Activated CD8-positive, alpha-beta T cell treated with anti-CD3 and anti-CD28 coated beads for 36 hours (primary cell): ENCODE results near the gene ZC3H12C. TPM values are rescaled to one million over a fixed set of nuclear protein-coding genes. Genes with fewer than 3 reads are reported as not detected.
A peak's percentile ranks its signal among the peaks of the same experiment; 100 is the strongest.
"Not testable (repeated sequence)": the region's sequence is repeated elsewhere in the genome, so short reads cannot be mapped to it uniquely, and the experiment has no call there.

Experiments
- ATAC-seq: fragments of 200-7000 bp; cut with Tn5 transposase; one replicate; pipeline ENCODE4 v1.10.0; 2021; ENCODE audit warnings: mild to moderate bottlenecking, moderate library complexity
- CTCF ChIA-PET: fragments of 350-600 bp; sonication (Branson Sonifier 250); formaldehyde crosslinking; loops from one replicate; lab custom pipeline; 2021; ENCODE audit warnings: antibody characterized with exemption; lab: Charles Lee
- POLR2A ChIA-PET: fragments of 350-600 bp; sonication (Branson Sonifier 250); formaldehyde crosslinking; loops from one replicate; lab custom pipeline; 2021; ENCODE audit warnings: antibody characterized with exemption; lab: Charles Lee
- DNase-seq: peaks from one replicate; pipeline ENCODE4 v3.0.0-alpha.2; 2020
- H3K27ac Mint-ChIP-seq: one replicate; pipeline ENCODE4 v1.8.0; 2021; ENCODE audit warnings: mild to moderate bottlenecking, mixed read lengths
- H3K27me3 Mint-ChIP-seq: one replicate; pipeline ENCODE4 v1.8.0; 2021; ENCODE audit warnings: mixed read lengths
- H3K36me3 Mint-ChIP-seq: one replicate; pipeline ENCODE4 v1.8.0; 2021; ENCODE audit warnings: low read depth, mixed read lengths
- H3K4me1 Mint-ChIP-seq: one replicate; pipeline ENCODE4 v1.8.0; 2021; ENCODE audit warnings: low read depth, mixed read lengths
- H3K4me3 Mint-ChIP-seq: one replicate; pipeline ENCODE4 v1.8.0; 2021; ENCODE audit warnings: mild to moderate bottlenecking, moderate library complexity, mixed read lengths
- H3K9me3 Mint-ChIP-seq: one replicate; pipeline ENCODE4 v1.8.0; 2021; ENCODE audit warnings: mixed read lengths
- CTCF ChIP-seq: fragments of 200-600 bp; IDR thresholded peaks from one replicate; pipeline ENCODE4 v1.8.0; 2022; ENCODE audit warnings: antibody characterized with exemption, mild to moderate bottlenecking
- intact Hi-C: fragments of 100-400 bp; cut with micrococcal nuclease; formaldehyde crosslinking; loops from one replicate; pipeline ENCODE4 v1.10.0; 2022
- total RNA-seq, 2 experiments: library from RNA; stranded (reverse); gene quantifications; one replicate each; pipeline ENCODE4 v1.2.3, GENCODE V29; 2021

ZC3H12C gene
- total RNA-seq, 2 experiments from 2014 or later = 0.40 to 0.45 TPM

DNA sequence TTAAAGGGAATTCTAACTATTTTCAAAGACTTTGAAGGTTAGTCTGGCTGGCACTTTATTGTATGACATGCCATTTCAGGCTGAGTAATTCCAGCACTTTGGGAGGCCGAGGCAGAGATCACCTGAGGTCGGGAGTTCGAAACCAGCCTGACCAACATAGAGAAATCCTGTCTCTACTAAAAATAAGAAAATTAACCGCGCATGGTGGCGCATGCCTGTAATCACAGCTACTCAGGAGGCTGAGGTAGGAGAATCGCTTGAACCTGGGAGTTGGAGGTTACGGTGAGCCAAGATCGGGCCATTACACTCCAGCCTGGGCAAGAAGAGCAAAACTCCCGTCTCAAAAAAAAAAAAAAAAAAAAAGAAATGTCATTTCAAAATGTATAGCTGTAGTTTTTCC lies 107.6 kb downstream of the ZC3H12C start:
- intact Hi-C loops = loop anchor here (1.0 to 2.0 kb wide), 3 partner anchors 166 to 234 kb away; no protein-coding TSS in a partner anchor
- Mint-ChIP-seq H3K4me3 (no peak overlapping the region), H3K36me3 (no peaks in the 10 kb centered on the region), H3K27me3 (no peaks in the 10 kb centered on the region), H3K9me3 (no peaks in the 10 kb centered on the region), H3K4me1 (no peaks in the 10 kb centered on the region), H3K27ac (no peak overlapping the region)
- POLR2A ChIA-PET = interaction anchor here (0.6 kb wide), 2 partner anchors 110 to 167 kb away, joined by 3 read pairs; no protein-coding TSS in a partner anchor
- CTCF ChIA-PET = interaction anchor here (0.7 to 9.0 kb wide), 46 partner anchors 8 to 320 kb away, joined by 3 to 126 read pairs (median 4); partner anchors contain the start of gene FDX1
- DNase-seq = no peak
- no peak for TF ChIP-seq CTCF
- no peak for ATAC-seq

DNA sequence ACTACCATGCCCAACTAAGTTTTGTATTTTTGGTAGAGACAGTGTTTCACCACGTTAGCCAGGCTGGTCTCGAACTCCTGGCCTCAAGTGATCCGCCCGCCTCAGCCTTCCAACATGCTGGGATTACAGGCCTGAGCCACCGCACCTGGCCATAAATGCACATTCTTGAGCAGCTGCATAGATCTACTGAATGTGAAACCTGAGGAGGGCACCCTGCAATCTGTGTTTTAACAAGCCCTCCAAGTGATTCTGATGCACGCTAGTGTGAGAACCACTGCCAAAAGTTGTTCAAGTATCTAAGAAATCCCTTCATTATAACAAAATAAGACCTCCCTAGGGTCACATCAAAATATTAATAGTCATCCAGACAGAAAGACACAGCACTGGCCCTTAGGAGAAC lies 113.9 kb downstream of the ZC3H12C start:
- no peak for TF ChIP-seq CTCF
- intact Hi-C loops = no loop called here
- ATAC-seq (no peak), DNase-seq (no peak)
- H3K4me1 Mint-ChIP-seq = peaks cover 2% of the 10 kb centered on the region
- no peaks in the 10 kb centered on the region for H3K9me3 Mint-ChIP-seq
- no peaks in the 10 kb centered on the region for H3K36me3 Mint-ChIP-seq
- no peak overlapping the region for H3K27ac Mint-ChIP-seq
- CTCF ChIA-PET = interaction anchor here (1.0 kb wide), 1 partner anchor 170 kb away, joined by 5 read pairs; no protein-coding TSS in a partner anchor
- POLR2A ChIA-PET = no interaction called here
- H3K27me3 Mint-ChIP-seq = peaks cover 1% of the 10 kb centered on the region
- H3K4me3 Mint-ChIP-seq = no peak overlapping the region

DNA sequence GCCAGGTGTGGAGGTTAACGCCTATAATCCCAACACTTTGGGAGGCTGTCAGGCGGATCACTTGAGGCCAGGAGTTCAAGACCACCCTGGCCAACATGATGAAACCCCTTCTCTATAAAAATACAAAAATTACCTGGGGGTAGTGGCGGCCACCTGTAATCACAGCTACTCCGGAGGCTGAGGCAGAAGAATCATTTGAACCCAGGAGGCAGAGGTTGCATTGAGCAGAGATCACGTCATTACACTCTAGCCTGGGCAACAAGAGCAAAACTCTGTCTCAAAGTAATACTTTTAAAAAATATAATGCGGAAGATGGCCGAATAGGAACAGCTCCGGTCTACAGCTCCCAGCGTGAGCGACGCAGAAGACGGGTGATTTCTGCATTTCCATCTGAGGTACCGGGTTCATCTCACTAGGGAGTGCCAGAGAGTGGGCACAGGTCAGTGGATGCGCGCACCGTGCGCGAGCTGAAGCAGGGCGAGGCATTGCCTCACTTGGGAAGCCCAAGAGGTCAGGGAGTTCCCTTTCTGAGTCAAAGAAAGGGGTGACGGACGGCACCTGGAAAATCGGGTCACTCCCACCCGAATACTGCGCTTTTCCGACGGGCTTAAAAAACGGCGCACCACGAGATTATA lies 115.6 kb downstream of the ZC3H12C start:
- H3K27ac Mint-ChIP-seq, intact Hi-C loops, H3K4me1 Mint-ChIP-seq, H3K36me3 Mint-ChIP-seq, ATAC-seq, H3K27me3 Mint-ChIP-seq, POLR2A ChIA-PET, H3K9me3 Mint-ChIP-seq: not testable (repeated sequence)
- CTCF ChIA-PET = interaction anchor here (0.6 kb wide), 1 partner anchor 9 kb away, joined by 3 read pairs; no protein-coding TSS in a partner anchor
- H3K4me3 Mint-ChIP-seq = peak overlapping the region; percentile 60
- peak; percentile 19 for DNase-seq

- H3K9me3 Mint-ChIP-seq, H3K27me3 Mint-ChIP-seq, H3K36me3 Mint-ChIP-seq, H3K27ac Mint-ChIP-seq, H3K4me1 Mint-ChIP-seq, intact Hi-C loops, DNase-seq, POLR2A ChIA-PET, ATAC-seq: not testable (repeated sequence)
- peak overlapping the region; percentile 60 for H3K4me3 Mint-ChIP-seq
- CTCF ChIA-PET = interaction anchor here (0.6 kb wide), 1 partner anchor 9 kb away, joined by 3 read pairs; no protein-coding TSS in a partner anchor
Observed at GRCh38 chr11:110209313-110209694, 116.1 kb downstream of the ZC3H12C start.

DNA sequence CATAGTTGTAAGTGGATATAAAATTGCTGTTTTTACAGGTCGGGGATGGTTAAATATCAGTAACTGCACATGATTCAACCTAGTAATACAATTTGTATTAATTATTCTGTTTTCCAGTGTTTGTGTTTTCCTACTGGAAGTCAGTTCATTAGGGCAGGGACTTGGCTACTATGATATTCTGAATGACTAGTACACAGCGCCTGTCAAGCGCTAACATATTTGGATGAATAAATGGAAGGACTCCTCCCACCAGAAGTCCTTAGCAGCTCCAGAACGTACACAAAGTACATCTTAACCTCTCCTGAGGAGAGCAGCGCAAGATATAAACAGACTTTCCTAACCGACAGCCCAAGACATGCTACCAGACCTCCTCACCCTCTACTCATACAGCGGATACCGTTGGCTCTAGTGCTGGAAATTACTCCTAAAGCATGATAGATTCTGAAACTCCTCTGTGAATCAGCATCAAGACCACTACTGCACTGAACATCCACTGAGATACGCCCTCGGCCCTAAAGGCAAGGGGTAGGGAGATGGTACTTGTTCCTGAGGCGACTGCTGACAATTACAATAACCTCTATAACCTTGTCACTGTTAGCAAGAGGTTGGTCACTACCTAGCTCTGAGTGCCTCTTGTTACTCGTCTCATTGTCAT lies 124.2 kb downstream of the ZC3H12C start:
- Mint-ChIP-seq H3K4me1 (no peaks in the 10 kb centered on the region), H3K9me3 (no peaks in the 10 kb centered on the region), H3K4me3 (no peak overlapping the region), H3K27me3 (no peaks in the 10 kb centered on the region), H3K27ac (no peak overlapping the region), H3K36me3 (no peaks in the 10 kb centered on the region)
- ATAC-seq = no peak
- intact Hi-C loops = no loop called here
- no peak for TF ChIP-seq CTCF
- CTCF ChIA-PET = interaction anchor here (1.2 to 2.9 kb wide), 3 partner anchors 17 to 216 kb away, joined by 3 to 10 read pairs (median 3); no protein-coding TSS in a partner anchor
- no peak for DNase-seq
- POLR2A ChIA-PET = no interaction called here

DNA sequence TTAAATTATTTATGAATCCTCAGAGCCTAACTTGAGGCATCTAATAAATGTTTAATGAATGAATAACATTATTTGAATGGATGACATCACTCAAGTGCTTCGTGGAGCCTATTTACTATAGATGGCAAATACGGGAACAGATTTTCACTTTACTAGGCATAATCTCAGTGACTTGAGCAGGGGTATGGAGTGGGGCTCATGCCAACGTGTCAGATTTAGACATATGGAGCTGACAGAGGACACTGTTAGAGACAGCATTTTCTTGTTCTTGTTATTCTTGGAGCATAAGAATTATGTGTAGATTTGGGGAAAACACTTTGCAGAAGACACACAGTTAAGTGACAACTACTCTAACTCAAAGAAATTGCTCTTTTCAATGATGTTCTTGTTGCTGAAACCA lies 124.7 kb downstream of the ZC3H12C start:
- no peaks in the 10 kb centered on the region for H3K27me3 Mint-ChIP-seq
- ATAC-seq (no peak), DNase-seq (no peak)
- H3K4me3 Mint-ChIP-seq = no peak overlapping the region
- POLR2A ChIA-PET = no interaction called here
- no peak for TF ChIP-seq CTCF
- H3K4me1 Mint-ChIP-seq = no peaks in the 10 kb centered on the region
- CTCF ChIA-PET = interaction anchor here (2.9 kb wide), 1 partner anchor 17 kb away, joined by 10 read pairs; no protein-coding TSS in a partner anchor
- no peak overlapping the region for H3K27ac Mint-ChIP-seq
- H3K36me3 Mint-ChIP-seq = no peaks in the 10 kb centered on the region
- intact Hi-C loops = no loop called here
- no peaks in the 10 kb centered on the region for H3K9me3 Mint-ChIP-seq
